Activated effector memory CD4-positive, alpha-beta T cell treated with Interleukin-2 at 50 U/mL for 16 hours (primary cell): ENCODE data around the gene C3orf22.
"Not testable (repeated sequence)": the region's sequence is repeated elsewhere in the genome, so short reads cannot be mapped to it uniquely, and the experiment has no call there.

Source experiments
- DNase-seq: peaks from one replicate; pipeline ENCODE4 v3.0.0-alpha.2; 2020

C3orf22 gene

DNA sequence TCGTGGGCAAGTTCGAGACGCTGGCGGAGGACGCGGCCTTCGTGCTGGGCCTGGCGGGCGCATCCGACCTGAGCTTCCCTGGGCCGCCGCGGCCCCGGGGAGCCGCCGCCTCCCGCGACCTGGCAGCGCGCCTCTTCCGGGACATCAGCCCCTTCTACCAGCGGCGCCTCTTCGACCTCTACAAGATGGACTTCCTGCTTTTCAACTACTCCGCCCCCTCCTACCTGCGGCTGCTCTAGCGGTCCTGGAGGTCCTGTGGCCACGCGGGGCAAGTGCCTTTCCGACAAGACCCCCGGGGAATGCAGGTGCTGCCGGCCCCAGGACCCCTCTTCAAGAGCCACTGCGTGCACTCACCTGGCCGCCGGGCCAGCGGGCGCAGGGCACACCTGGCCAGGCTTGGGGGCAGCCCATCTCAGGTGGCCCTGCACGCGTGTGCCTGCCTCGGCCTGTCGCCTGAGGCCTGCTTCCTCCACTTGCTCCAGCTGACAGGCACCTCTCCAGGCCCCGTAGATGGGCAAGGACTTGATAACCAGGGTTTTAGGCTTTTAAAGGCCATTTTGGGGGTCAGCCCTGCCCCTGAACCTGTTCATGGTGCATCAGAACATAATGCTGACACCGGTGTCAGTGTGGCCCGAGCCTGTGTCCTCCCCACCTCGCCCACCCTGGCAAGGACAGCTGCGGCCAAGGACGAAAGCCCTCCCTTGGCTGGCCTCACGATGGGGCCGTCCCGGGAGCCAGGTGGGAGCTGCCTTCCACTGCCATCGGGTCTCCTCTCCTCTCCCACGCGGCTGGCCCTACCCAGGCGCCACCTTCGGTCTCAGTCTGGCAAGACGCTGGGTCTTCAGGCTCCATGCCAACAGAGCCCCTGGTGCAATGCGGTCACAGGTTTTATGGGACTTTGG is 16.1 kb downstream of the C3orf22 start:
- DNase-seq: no peak

DNA sequence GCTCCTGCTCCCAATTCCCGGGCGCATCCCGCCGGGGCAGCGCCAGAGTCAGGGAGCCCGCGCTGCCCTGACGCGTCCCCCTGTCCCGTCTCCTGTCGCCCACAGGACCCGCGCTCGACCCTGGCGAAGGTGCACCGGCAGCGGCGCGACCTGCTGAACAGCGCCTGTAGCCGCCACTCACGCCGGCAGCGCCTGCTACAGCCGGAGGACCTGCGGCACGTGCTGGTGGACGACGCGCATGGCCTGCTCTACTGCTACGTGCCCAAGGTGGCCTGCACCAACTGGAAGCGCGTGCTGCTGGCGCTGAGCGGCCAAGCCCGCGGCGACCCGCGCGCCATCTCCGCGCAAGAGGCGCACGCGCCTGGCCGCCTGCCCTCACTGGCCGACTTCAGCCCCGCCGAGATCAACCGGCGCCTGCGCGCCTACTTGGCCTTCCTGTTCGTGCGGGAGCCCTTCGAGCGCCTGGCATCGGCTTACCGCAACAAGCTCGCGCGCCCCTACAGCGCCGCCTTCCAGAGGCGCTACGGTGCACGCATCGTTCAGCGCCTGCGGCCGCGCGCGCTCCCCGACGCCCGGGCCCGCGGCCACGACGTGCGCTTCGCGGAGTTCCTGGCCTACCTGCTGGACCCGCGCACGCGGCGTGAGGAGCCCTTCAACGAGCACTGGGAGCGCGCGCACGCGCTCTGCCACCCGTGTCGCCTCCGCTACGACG is 16.9 kb downstream of the C3orf22 start:
- DNase-seq: no peak

DNA sequence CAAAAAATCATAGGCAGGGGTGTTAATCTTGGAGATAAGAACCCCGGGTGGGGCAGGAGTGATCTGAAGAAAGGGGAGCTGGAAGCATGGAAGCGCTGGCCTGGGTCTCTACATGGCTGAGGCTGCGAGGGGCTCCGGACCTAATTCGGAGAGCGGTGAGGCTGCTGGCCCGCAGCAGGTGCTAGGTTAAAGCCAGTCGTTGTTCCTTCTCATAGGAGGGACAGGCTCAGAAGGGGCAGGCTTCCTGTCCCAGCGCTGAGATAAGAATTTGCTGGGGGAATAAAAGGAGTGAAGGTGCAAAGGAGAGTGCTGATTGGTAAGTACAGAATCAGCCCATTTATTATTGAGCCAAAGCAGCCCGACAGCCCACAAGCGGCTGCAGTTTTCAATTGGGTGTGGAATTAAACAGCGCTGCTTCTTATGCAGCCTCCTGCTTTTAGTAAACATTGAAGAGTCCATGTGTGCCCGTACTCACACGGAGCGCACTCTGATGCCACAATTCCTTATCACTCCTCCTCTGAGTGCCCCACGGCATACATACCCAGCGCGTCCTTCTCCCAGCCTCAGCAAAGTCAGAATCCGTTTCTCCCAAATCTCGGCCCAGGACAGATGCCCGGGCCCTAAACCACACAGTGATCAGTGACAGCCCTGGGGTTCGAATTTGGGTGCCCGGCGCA is 17.6 kb downstream of the C3orf22 start:
- no peak for DNase-seq

DNA sequence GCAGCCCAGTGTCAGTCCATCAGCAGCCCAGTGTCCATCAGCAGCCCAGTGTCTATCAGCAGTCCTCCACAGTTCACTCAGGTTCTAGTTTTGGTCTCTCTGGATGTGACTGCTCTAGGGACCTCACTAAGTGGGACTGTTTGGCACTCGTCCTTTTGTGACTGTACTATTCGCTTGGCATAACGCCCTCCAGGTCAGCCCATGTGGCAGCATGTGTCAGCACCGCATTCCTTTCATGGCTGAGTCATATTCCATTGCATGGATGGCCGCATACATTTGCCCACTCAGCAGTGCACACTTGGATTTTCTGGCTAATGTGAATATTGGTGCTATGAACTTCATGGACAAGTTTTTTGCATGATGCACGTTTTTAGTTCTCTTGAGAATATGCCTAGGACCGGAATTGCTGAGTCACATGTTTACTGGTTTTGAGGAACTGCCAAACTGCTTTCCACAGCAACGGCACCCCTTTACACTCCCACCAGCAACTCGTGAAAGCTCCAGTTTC is 18.3 kb downstream of the C3orf22 start:
- DNase-seq: no peak

DNA sequence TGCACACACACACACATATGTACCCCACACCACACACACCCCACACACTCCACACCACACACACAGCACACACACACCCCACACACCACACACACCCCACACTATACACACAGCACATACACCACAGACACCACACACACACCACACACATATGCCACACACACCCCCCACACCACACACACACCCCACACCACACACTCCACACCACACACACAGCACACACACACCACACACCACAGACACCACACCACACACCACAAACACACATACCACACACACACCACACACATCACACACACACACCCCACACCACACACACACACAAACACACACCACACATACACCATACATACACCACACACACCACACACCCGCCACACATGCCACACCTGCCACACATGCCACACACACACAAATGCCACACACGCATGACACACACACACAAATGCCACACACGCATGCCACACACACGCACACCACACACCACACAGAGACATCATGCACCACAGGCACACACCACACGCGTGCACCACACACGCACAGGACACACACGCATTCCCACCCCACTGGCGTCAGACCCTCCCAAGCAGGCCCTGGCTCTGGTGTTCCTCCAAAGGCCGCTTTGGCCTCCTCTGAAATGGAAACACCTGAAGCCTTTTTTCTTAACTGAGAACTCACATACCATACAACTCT is 19.0 kb downstream of the C3orf22 start:
- no peak for DNase-seq

DNA sequence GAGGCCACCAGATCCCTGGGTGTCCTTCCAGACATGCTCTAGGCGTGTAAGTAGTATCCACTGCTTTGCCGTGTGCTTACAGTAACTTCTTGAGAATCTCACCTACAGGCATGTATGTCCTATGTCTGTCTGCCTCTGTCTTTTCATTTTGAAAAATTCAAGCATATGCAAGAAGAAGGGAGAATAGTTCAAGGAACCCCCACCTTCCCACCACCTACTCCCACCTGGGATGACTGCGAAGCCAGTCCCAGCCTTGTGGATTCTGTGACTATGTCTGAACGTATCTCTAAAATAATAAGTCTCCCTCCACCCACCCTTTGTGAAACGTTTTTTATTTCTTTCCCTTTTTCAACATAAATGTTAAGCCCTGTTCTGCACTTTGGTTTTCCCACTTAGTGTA is 19.8 kb downstream of the C3orf22 start:
- no peak for DNase-seq

DNA sequence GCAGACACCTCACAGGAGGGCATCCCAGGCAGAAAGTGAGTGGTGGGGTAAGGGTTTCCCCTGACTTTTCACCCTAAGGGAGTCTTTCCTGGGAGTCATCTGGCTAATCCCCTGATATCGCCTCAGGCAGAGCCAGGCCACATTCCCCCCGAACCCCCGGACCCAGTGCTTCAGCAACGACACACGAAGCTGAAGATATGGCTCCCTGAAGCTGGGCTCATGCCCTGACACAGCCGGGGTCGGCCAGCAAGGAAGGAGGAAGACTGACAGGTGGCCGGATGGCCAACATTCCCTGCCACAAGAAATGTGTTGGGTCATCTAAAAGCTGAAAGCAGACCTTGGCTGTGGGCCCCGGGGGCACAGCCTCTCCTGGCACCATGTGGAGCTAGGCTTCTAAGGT is 20.4 kb downstream of the C3orf22 start:
- DNase-seq: no peak

DNA sequence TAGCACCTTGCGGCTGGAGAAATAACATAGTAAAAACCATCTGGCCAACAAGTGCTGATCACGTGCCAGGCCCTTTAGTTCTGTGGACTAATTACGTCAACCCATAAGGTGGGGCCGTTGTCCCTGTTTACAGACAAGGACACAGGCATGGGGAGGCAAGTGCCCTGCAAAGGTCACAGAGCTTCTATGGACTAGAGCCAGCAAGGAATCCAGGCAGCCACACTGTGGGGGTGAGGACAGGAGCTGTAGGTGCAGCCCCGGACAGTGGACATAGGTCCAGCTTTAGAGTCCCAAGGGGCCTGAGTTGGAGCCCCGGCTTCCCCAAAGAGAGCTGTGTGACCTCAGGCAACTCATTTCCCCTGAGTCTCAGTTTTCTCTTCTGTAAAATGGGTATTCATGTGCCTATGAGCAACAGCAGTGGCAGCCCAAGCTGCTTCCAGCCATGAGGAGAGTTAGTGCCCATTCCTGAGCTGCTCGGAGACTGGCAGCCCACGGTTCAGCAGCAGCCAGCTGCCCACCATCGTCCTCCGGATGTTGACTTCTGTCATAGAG is 20.9 kb downstream of the C3orf22 start:
- no peak for DNase-seq

DNA sequence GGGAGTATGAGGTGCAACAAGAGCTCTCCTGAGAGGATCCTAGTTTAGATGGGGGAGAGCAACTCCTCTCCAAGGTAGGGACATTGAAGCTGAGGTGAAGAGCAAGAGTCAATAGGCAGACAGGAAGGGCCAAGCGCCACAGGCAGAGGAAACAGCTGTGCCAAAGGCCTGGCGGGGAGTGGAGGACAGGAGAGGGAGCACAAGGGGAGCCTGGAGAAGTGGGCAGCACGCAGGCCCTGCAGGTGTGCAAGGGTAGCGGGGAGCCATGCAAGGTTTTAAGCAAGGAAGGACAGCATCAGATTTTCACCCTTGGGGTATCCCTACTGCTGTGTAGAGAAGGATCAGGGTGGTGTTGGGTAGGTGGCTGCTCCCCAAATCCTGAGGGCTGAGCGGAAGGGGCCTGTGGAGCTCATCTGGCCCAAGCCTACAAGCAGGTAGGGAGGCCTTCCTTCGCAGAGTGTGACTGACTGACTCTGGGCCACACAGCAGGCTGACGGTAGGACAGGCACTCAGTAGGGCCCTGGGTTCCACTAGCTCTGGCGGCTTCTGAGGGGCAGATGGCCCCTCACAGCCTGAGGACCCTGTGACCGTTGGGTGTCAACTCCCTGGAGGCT is 21.5 kb downstream of the C3orf22 start:
- no peak for DNase-seq

DNA sequence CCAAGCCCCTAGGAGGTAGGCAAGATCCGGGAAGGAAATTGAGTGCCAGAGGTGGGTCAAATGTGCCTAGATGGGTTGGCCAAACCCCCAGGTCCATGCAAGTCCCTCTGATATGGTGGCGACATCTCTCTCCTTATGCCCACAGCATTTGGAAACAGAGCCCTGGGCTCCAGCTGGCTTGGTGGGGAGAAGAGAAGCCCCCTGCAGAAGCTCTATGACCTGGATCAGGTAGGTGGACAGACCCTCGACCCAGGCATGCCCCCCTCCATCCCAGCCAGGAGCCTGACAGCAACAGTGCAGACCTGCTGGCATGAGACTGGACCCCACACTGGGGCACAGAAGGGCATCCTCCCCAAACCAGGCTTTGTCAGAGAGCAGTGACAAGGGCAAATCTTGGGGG is 22.6 kb downstream of the C3orf22 start:
- no peak for DNase-seq

DNA sequence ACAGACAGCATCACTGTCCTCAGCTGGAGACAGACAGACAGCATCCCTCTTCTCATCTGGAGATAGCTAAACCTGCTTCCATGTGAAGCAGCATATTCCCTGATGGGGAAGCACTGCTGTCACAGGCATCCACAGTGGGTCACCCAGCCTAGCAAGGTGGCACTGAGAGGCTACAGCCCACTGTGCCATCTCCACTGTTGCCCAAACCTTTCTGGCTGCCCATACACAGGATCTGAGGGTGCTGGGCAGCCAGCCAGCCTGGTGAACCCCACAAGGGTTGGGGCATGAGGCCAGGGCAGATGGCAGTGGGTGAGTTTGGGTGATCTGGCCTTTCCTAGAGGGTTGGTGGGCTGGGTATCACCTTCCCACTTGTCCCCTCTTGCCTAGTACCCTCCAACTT is 23.1 kb downstream of the C3orf22 start:
- no peak for DNase-seq

DNA sequence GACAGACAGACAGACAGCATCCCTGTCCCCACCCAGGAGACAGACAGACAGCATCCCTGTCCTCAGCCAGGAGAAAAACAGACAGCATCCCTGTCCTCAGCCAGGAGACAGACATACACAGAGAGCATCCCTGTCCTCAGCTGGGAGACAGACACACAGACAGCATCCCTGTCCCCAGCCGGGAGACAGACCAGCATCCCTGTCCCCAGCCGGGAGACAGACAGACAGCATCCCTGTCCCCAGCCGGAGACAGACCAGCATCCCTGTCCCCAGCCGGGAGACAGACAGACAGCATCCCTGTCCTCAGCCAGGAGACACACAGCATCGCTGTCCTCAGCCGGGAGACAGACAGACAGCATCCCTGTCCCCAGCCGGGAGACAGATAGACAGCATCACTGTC is 24.0 kb downstream of the C3orf22 start:
- not testable (repeated sequence) for DNase-seq

DNA sequence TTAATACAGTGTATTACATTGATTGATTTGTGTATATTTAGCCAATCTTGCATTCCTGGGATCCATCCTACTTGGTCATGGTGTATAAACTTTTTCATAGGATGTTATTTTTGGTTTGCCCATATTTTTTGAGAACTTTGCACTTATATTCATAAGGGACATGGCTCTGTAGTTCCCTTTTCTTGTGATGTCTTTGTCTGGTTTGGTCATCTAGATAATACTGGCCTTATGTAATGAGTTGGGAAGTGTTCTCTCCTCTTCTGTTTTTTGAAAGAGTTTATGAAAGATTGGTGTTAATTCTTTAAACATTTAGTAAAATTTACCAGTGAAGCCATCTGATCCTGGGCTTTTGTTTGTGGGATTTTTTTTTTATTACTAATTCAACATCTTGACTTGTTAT is 25.2 kb downstream of the C3orf22 start:
- DNase-seq: no peak

DNA sequence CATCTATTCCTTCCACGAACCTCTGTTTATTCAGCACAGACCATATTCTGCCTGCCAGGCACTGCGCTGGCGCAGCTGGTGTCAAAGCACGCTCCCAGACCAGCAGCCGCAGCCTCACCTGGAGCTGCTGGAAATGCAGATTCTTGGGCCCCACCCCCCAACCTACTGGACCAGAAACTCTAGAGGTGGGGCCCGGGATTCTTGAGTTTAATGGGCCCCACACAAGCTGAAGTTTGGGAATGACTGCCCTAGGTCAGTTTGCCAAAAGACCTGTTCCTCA is 27.7 kb downstream of the C3orf22 start:
- DNase-seq: no peak

DNA sequence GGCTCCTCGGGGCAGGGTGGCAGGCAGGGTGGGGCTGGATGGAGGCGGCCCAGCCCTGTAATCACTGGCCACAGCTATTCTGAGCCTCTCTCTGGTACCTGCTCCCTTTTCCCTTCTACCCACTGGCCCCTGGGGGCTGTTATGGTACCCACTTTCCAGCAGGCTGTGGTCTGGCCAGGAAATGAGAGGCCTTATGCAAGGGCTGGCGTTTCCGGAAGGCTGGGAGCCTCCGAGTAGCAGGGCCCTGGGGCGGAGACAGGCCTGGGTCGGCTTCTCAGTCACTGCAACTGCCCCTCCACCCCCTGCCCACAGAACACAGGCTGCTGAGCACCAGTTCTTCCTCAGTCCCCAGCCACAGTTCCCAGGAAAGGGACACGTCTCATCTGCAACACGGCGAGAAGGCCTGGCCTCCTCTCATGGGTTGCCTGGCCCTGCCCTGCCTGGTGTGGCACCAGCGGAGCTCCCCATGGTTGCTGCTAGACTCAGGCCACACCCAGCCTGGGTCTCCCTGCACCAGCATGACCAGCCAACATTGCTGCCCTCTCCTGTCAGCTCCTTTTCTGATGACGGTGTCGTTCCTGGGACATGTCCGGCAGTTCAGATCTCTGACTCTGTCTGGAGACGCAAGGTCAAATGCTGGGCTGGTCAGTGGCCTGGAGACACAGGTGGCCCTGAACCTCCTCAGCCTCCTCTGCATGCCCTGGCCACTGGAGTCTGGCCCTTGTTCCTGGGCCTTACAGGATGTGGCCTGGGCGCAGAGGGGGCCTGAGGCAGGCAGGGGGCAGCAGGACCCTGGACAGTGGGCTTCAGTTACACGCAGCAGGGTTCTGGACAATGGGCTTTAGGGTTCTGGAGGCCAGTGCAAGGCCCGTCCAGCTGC is 28.3 kb downstream of the C3orf22 start:
- no peak for DNase-seq

DNA sequence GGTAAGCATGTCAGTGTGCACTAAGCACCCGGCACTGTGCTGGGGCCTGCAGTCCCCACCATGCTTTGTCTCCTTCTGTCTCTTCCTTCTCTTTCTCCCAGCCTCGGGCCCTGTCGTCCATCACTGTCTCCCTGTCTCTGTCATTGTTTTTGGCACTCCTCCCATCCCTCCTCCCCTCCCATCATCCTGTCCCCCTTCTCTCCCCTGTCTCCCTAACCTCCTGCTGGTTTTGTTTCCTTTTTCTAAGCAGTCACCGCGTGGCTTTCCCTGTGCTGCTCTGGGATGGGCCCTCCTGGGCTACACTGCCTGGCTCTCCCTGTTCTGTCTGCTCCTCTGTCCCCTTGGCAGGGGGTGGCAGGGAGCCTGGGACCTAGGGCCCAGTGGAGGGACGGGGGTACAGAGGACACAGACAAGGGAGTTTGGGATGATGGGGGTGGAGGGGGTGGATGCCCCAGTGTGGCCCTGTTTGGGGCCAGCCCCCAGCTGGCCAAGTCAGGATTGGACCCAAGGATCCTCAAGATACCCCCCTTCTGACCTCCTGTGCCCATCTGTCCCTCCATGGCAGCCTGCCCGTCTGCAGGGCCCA is 29.1 kb downstream of the C3orf22 start:
- no peak for DNase-seq

DNA sequence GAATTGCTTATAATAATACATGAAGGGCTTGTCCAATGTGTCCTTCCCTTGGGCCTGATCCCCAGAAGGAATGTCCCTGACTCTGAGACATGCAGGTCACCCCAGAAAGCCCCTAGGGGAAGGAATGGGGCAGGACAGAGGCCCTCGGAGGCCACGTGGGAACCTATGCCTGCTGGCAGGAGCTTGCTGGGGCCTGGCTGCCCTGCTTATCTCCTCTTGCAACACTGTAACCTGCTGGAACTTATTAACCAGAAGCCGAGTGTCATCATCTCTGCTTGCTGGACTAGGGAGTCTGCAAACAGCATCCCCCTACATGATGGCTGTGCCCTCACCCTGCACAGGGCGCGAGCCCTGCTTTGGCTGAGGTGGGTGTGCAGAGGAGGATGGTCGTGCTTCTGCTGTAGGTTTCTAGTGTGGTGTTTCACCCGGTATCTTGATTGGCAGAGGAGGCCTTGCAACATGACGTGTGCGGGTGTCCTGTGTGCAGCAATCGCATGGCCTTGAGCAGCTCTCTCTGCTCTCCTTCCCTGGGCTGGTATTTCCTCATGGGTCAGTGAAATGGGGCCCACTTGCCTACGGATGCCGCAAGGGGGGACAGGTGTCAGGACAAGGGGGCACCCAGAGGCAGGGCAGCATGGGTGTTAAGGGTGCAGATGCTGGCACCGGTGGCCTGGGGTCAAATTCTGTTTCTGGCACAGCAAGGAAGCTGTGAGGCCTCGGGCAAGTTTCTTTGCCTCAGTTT is 29.8 kb downstream of the C3orf22 start:
- DNase-seq: no peak

DNA sequence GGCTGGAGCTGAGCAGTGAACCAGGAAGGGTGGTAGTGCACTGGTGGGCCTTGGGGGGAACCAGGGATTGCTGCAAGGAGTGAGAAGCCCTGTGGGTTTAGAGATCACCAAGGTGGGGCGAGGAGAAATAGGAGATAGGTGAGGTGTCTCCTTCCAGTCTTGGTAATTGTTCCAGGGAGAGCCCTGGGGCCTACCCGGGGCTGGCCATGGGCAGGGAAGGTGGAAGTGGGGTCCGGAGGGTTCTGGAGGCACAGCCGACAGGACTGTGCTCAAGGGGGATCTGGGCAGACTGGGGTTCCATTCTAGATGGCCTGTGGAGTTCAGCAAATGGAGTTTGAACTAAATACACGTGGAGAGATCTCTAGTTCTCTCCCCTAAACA is 30.3 kb downstream of the C3orf22 start:
- DNase-seq: no peak

DNA sequence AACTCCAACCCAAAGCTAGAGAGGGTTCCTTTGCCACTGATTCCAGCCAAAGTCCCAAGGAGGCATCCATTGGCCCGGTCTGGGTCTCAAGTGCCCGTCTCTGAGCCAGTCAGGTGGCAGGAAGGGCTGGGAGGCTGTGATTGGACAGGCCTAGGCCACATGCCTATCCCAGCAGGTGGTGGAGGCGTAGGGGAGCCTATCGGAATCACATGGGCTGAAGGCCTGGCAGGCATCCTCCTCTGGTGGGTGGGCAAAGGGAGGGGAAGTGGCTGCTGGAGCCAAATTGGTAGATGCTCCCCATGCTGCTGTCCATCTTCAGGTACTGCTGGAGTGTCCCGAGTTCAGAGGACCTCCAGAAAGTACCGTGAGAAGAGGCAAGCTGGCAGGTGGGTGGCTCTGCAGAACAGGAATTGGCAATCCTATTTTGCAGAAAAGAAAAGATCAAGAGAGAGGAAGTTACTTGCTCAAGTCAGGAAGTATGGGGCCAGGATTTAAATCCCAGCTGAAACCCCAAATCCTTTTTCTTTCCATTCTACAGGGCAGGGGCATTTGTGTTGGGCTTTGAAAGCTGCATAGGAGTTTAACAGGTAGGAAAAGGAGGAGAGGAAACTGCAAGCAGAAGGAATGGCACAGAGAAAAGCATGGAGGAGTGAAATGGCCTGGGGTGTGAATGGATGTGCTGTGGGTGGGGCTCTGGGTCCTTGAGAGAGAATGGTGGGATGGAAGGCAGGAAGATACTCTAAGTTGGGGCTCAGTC is 31.1 kb downstream of the C3orf22 start:
- DNase-seq: no peak

DNA sequence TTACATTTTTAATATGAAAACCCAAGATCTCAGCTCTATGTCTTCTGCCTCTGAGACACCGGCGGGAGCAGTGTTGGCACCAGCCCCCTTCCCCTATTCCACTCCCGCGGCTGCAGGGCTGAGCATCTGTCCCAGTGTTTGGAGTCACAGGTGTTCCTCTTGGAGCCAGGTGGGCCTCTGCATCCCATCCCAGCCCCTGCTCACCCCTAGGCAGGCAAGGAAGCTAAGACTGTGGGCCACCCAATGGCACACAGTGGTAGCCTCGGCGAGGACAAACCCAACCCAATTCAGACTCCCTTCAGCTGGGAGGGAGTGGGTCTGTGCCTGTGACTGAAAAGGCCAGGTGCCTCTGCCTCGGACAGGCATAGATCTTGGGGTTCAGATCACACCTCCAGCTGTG is 31.7 kb downstream of the C3orf22 start:
- DNase-seq: no peak
